ENCODE results near the gene UBE2E2. TPM values are rescaled to one million over a fixed set of nuclear protein-coding genes. Genes with fewer than 3 reads are reported as not detected.

Gene UBE2E2
- polyA plus RNA-seq, 1 donor = 15.4 TPM

DNA sequence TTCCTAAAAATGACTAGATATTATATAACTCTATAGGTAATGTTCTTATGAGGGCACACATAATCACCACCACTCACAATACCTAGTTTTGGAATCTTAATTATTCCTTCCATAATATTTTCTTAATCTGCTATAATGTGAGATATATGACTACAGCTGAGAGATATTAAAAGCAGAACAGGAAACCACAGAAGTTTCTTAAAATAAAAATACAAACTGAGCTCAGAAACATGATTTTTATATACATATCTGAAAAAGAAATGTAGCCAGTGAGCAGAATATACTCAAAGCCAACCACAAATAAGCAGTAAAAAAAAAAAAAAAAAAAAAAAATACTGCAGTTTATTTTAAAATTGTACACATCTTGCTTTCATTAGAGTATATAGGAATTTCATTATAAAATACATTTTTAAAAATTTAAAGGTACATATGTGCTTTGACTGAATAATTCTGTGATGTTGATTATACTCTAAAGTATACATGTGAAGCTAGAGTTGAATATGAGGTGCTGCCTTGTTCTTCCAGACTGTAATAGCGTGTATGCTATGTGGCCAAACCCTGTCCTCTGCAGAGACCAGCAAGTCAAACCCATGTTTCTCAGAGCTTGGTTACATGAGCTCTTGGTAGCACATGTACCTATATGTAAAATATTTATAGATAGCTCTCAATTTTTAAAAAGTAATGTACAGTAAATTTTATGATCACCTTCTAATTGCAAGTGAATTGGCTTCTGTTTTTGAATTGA lies 175.0 kb downstream of the UBE2E2 start:
- H3K9me3 ChIP-seq (ENCODE audit: control insufficient read depth, low read depth, low read length) = no peaks in the 10 kb centered on the region
- no peak for DNase-seq
- no peaks in the 10 kb centered on the region for H3K36me3 ChIP-seq (ENCODE audit: control insufficient read depth, insufficient read depth, low read length)
- no peak overlapping the region for H3K4me3 ChIP-seq (ENCODE audit: low read length)
- no peak overlapping the region for H3K27ac ChIP-seq (ENCODE audit: low read length)
- H3K27me3 ChIP-seq (ENCODE audit: control insufficient read depth, insufficient read depth, low read length) = no peaks in the 10 kb centered on the region
- WGBS (ENCODE audit: insufficient coverage, low lambda C conversion rate) = no CpG with 5 or more reads among the region's 1 CpG
- H3K4me1 ChIP-seq (ENCODE audit: control insufficient read depth, insufficient read depth, low read length) = no peaks in the 10 kb centered on the region

DNA sequence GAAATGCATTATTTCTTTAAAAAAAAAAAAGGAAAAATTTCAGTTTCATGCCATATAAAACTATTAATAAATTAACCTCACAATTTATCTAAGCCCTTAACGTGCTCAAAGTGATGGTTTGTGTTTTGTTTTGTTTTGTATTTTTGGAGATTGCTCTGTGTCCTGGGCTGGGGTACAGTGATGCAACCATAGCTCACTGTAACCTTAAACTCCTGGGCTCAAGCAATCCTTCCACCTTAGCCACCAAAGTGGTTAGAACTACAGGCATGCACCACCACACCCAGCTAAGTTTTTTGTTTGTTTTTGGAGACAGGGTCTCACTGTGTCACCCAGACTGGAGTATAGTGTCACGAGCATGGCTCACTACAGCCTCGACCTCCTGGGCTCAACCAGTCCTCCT lies 180.7 kb downstream of the UBE2E2 start:
- H3K27me3 ChIP-seq (ENCODE audit: control insufficient read depth, insufficient read depth, low read length) = no peaks in the 10 kb centered on the region
- H3K4me1 ChIP-seq (ENCODE audit: control insufficient read depth, insufficient read depth, low read length) = no peaks in the 10 kb centered on the region
- H3K27ac ChIP-seq (ENCODE audit: low read length) = no peak overlapping the region
- no peaks in the 10 kb centered on the region for H3K36me3 ChIP-seq (ENCODE audit: control insufficient read depth, insufficient read depth, low read length)
- H3K9me3 ChIP-seq (ENCODE audit: control insufficient read depth, low read depth, low read length) = no peaks in the 10 kb centered on the region
- H3K4me3 ChIP-seq (ENCODE audit: low read length) = no peak overlapping the region
- no peak for DNase-seq
- no CpG with 5 or more reads among the region's 3 CpGs for WGBS (ENCODE audit: insufficient coverage, low lambda C conversion rate)

DNA sequence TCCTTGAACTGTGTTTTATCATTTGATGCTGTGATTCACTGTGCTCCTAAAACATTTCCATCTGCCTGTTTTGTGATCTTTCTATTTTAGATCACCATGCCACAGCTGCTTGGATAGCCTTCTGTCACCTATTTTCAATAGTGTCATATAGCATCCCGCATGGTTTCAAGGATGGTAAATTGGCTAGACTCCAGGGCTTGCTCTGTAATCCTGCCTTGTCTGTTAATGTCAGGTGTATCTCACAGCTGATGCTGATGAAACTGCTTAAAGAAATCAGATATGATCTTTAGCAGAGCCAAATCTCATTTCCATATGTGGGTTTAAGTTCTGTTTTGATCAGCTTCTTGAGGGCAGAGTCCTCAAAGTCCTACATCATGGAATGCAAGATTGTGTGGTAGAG lies 182.2 kb downstream of the UBE2E2 start:
- Histone ChIP-seq H3K4me1 (ENCODE audit: control insufficient read depth, insufficient read depth, low read length) (no peaks in the 10 kb centered on the region), H3K4me3 (ENCODE audit: low read length) (no peak overlapping the region), H3K27ac (ENCODE audit: low read length) (no peak overlapping the region), H3K9me3 (ENCODE audit: control insufficient read depth, low read depth, low read length) (no peaks in the 10 kb centered on the region), H3K27me3 (ENCODE audit: control insufficient read depth, insufficient read depth, low read length) (no peaks in the 10 kb centered on the region), H3K36me3 (ENCODE audit: control insufficient read depth, insufficient read depth, low read length) (no peaks in the 10 kb centered on the region)
- no peak for DNase-seq
- WGBS (ENCODE audit: insufficient coverage, low lambda C conversion rate) = no CpG with 5 or more reads among the region's 1 CpG

DNA sequence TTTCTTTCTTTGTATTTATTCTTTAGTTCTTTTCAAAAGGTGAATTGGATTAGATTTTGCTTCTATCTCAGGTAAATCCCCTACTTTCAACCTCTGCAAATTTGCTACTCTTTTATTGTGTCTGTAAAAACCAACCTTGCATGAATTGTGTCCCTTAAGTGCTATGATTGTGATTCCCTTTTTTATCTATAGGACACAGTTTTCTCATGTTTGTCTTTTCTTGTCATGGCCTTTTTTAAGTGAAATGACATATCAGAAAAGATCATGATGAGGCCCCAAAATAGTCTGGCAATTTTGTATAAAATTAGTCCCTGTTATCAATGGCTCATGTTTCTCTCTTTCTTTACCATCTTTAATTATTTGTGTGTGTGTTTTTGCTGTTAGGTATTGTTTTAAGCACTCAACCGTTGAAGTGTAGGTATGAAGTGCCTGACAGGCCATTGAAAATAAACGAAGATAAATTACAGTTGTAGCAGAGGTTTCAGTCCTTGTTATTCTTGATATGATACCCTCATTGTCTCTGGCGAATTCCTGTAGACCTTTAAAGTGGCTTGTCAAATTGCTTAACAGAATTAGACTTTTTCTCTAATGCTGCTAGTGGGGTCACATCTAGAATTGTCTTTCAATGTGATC lies 184.3 kb downstream of the UBE2E2 start:
- Histone ChIP-seq H3K9me3 (ENCODE audit: control insufficient read depth, low read depth, low read length) (no peaks in the 10 kb centered on the region), H3K36me3 (ENCODE audit: control insufficient read depth, insufficient read depth, low read length) (no peaks in the 10 kb centered on the region), H3K27me3 (ENCODE audit: control insufficient read depth, insufficient read depth, low read length) (no peaks in the 10 kb centered on the region), H3K4me1 (ENCODE audit: control insufficient read depth, insufficient read depth, low read length) (no peaks in the 10 kb centered on the region), H3K27ac (ENCODE audit: low read length) (no peak overlapping the region), H3K4me3 (ENCODE audit: low read length) (no peak overlapping the region)
- WGBS (ENCODE audit: insufficient coverage, low lambda C conversion rate) = 71% methylated on average over 1 of the region's 3 CpGs
- DNase-seq = no peak

DNA sequence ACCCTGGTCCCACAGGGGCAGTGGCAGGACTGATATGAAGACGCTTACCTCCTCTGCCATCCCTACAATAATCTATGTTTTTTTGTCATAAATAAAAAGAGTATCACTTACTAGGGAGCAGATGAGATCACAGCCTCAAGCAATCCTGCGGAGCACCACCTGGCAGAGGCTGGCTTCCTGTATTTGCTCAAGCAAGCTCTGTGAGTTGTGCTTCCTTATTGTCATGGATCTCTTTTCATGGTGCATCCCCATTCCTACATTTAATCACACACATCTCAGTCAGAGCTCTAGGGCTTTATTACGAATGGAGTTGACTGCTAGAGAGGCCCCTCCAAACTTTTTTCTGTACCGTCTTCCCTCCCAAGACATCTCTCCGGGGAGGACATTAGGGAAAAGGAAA lies 186.0 kb downstream of the UBE2E2 start:
- no peaks in the 10 kb centered on the region for H3K9me3 ChIP-seq (ENCODE audit: control insufficient read depth, low read depth, low read length)
- H3K4me1 ChIP-seq (ENCODE audit: control insufficient read depth, insufficient read depth, low read length) = no peaks in the 10 kb centered on the region
- DNase-seq = no peak
- no peak overlapping the region for H3K27ac ChIP-seq (ENCODE audit: low read length)
- H3K4me3 ChIP-seq (ENCODE audit: low read length) = no peak overlapping the region
- no peaks in the 10 kb centered on the region for H3K36me3 ChIP-seq (ENCODE audit: control insufficient read depth, insufficient read depth, low read length)
- no peaks in the 10 kb centered on the region for H3K27me3 ChIP-seq (ENCODE audit: control insufficient read depth, insufficient read depth, low read length)
- no CpG with 5 or more reads among the region's 5 CpGs for WGBS (ENCODE audit: insufficient coverage, low lambda C conversion rate)

DNA sequence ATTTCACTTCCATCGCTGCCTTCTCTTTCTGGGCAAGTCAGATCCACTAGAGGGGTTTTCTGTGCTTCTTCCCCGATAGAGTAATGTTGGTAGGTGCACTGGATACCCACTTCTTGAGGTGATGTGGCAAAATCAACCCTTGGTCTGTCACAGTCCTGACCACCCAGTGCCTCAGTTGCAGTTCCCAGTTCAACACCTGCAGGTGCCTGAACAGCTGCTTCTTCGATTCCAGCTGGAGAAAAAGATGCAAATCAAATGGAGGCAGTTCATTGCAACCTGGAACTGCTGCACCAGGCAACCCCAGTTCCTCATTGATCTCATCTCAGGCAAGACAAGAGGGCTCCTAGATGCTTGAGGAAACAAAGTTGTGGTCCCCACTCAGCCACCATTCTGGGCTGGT lies 186.6 kb downstream of the UBE2E2 start:
- Histone ChIP-seq H3K36me3 (ENCODE audit: control insufficient read depth, insufficient read depth, low read length) (no peaks in the 10 kb centered on the region), H3K4me1 (ENCODE audit: control insufficient read depth, insufficient read depth, low read length) (no peaks in the 10 kb centered on the region), H3K27ac (ENCODE audit: low read length) (no peak overlapping the region), H3K9me3 (ENCODE audit: control insufficient read depth, low read depth, low read length) (no peaks in the 10 kb centered on the region), H3K27me3 (ENCODE audit: control insufficient read depth, insufficient read depth, low read length) (no peaks in the 10 kb centered on the region), H3K4me3 (ENCODE audit: low read length) (no peak overlapping the region)
- WGBS (ENCODE audit: insufficient coverage, low lambda C conversion rate) = no CpG with 5 or more reads among the region's 3 CpGs
- no peak for DNase-seq

DNA sequence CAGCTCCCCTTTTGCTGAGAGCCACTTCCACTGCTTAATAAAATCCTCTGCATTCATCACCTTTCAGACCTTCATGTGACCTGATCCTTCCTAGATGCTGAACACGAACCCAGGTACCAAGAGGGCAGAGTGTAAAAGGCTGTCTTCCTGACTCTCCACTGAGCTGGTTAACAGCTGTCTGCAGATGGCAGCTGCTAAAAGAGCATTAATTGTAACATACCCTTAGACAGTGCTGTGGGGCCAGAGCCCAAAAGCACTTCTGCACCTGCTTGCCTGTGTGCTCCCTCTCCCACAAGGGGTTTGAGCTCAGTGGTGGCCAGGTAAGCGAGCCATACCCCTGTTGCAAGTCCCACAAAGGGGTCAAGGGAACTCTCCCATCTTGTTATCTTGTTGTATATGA lies 187.3 kb downstream of the UBE2E2 start:
- H3K4me3 ChIP-seq (ENCODE audit: low read length) = no peak overlapping the region
- no peaks in the 10 kb centered on the region for H3K9me3 ChIP-seq (ENCODE audit: control insufficient read depth, low read depth, low read length)
- WGBS (ENCODE audit: insufficient coverage, low lambda C conversion rate) = no CpG with 5 or more reads among the region's 2 CpGs
- H3K36me3 ChIP-seq (ENCODE audit: control insufficient read depth, insufficient read depth, low read length) = no peaks in the 10 kb centered on the region
- H3K4me1 ChIP-seq (ENCODE audit: control insufficient read depth, insufficient read depth, low read length) = no peaks in the 10 kb centered on the region
- no peaks in the 10 kb centered on the region for H3K27me3 ChIP-seq (ENCODE audit: control insufficient read depth, insufficient read depth, low read length)
- DNase-seq = no peak
- no peak overlapping the region for H3K27ac ChIP-seq (ENCODE audit: low read length)

DNA sequence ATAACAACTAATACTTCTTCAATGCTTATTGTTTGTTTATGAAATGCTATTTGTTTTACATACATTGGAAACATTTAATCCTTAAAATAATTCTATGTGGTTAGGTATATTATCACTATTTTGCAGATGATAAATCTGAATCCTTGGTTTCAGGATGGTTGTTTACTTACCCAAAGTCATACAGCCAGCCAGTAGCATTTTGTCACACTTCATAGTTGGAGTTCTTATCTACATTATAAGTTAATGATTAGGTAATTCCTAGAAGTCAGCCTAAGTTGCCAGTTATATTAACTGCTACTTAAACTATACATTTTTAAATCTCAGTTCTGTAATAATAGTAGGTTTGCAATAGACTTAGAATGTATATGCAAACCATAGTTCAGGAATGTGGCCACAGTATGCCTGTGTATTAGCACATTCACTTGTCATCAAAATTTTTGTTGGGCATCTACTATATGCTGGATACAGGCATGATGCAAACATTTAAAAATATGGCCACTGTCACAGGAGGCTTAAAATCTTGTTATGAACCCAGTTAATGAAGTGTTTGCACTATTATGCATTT lies 187.9 kb downstream of the UBE2E2 start:
- Histone ChIP-seq H3K27me3 (ENCODE audit: control insufficient read depth, insufficient read depth, low read length) (no peaks in the 10 kb centered on the region), H3K4me3 (ENCODE audit: low read length) (no peak overlapping the region), H3K36me3 (ENCODE audit: control insufficient read depth, insufficient read depth, low read length) (no peaks in the 10 kb centered on the region), H3K4me1 (ENCODE audit: control insufficient read depth, insufficient read depth, low read length) (no peaks in the 10 kb centered on the region), H3K9me3 (ENCODE audit: control insufficient read depth, low read depth, low read length) (no peaks in the 10 kb centered on the region), H3K27ac (ENCODE audit: low read length) (no peak overlapping the region)
- no peak for DNase-seq

DNA sequence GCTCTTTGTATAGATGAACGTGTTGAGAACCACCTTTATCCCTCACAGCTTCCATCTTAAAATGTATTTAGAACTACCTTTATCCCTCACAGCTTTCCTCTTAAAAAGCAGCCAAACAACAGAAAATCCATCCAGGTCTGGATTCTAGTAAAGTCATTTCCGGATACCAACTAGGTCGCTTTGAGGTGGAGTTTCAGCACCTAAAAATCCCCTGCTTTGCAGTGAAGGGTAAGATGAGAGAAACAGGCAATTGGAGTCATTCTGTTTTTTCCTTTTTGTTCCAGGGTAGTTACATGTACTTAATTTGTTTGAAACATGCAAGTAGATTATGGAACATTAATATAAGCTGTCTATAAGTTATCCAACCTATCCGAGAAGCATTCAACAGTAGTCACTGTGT lies 192.0 kb downstream of the UBE2E2 start:
- no CpG with 5 or more reads among the region's 4 CpGs for WGBS (ENCODE audit: insufficient coverage, low lambda C conversion rate)
- H3K4me3 ChIP-seq (ENCODE audit: low read length) = no peak overlapping the region
- no peaks in the 10 kb centered on the region for H3K36me3 ChIP-seq (ENCODE audit: control insufficient read depth, insufficient read depth, low read length)
- no peaks in the 10 kb centered on the region for H3K9me3 ChIP-seq (ENCODE audit: control insufficient read depth, low read depth, low read length)
- DNase-seq = no peak
- no peaks in the 10 kb centered on the region for H3K27me3 ChIP-seq (ENCODE audit: control insufficient read depth, insufficient read depth, low read length)
- H3K27ac ChIP-seq (ENCODE audit: low read length) = no peak overlapping the region
- no peaks in the 10 kb centered on the region for H3K4me1 ChIP-seq (ENCODE audit: control insufficient read depth, insufficient read depth, low read length)

DNA sequence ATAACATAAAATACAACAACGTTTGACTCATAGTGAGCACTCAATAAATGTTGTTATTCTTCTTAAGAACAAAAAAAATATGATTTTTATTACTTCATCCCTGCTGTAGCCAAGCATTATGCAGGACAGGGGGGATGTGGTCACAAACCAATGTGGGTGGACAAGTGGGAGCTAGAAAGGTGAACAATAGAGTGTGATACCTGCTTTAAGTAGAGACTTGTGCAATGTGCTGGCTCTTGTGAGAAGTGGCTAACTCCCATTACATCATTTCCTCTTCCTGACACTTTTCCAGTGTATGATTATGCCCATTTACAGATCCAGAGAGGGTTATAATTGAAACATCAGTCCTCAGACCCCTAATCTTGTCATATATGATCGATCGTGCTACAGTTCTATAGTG lies 193.6 kb downstream of the UBE2E2 start:
- WGBS (ENCODE audit: insufficient coverage, low lambda C conversion rate) = 78% methylated on average over 1 of the region's 3 CpGs
- Histone ChIP-seq H3K4me3 (ENCODE audit: low read length) (no peak overlapping the region), H3K4me1 (ENCODE audit: control insufficient read depth, insufficient read depth, low read length) (no peaks in the 10 kb centered on the region), H3K27ac (ENCODE audit: low read length) (no peak overlapping the region), H3K27me3 (ENCODE audit: control insufficient read depth, insufficient read depth, low read length) (no peaks in the 10 kb centered on the region), H3K36me3 (ENCODE audit: control insufficient read depth, insufficient read depth, low read length) (no peaks in the 10 kb centered on the region), H3K9me3 (ENCODE audit: control insufficient read depth, low read depth, low read length) (no peaks in the 10 kb centered on the region)
- DNase-seq = no peak

DNA sequence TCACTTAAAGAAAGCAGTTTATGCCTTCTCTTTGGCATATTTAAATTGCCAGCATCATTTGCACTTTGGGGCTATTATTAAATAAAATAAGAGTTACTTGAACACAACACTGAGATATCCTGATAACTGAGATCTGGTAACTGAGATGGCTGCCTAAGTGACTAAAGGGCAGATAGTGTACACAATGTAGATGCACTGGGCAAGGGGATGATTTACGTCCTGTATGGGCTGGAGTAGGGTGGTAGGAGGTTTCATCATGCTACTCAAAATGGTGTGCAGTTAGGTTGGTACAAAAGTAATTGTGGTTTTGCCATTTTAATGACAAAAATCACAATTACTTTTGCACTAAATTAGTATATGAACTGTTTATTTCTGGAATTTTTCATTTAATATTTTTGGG lies 196.1 kb downstream of the UBE2E2 start:
- H3K27ac ChIP-seq (ENCODE audit: low read length) = no peak overlapping the region
- no peaks in the 10 kb centered on the region for H3K9me3 ChIP-seq (ENCODE audit: control insufficient read depth, low read depth, low read length)
- H3K4me1 ChIP-seq (ENCODE audit: control insufficient read depth, insufficient read depth, low read length) = no peaks in the 10 kb centered on the region
- whole genome bisulfite sequencing (ENCODE audit: insufficient coverage, low lambda C conversion rate) = no CpG with 5 or more reads among the region's 1 CpG
- no peak overlapping the region for H3K4me3 ChIP-seq (ENCODE audit: low read length)
- no peaks in the 10 kb centered on the region for H3K27me3 ChIP-seq (ENCODE audit: control insufficient read depth, insufficient read depth, low read length)
- DNase-seq = no peak
- no peaks in the 10 kb centered on the region for H3K36me3 ChIP-seq (ENCODE audit: control insufficient read depth, insufficient read depth, low read length)
